Stimulated activated CD4-positive, alpha-beta T cell treated with anti-CD3 and anti-CD28 coated beads, TNF-alpha, amount 100 ng/mL, for 48 hours (primary cell): ENCODE results near the gene NAALADL1.
"Not testable (repeated sequence)": the region's sequence is repeated elsewhere in the genome, so short reads cannot be mapped to it uniquely, and the experiment has no call there.

Source experiments
- DNase-seq, 3 donors: peaks; one replicate each; pipeline ENCODE4 v3.0.0-alpha.2; 2020; ENCODE audit warnings: low read depth in 3 of 3

The NAALADL1 gene

DNA sequence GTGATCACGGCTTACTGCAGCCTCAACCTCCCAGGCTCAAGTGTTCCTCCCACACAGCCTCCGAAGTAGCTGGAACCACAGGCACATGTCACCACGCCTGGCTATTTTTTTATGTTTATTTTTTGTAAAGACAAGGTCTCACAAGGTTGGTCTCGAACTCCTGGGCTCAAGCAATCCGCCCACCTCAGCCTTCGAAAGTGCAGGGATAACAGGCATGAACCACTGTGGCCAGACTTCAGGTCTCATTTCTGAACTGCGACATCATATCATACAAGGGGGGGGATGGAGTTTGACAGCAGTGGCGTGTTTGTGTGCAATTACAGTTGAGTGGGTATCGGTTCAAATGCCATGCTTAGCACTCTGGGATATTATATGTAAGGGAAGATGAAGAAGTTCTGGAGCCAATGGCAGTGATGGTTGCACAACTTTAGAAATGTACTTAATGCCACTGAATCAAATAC is 6.9 kb downstream of the NAALADL1 start:
- DNase-seq = no peak

GRCh38 chr11:65047581-65048422 is 10.6 kb downstream of the NAALADL1 start:
- DNase-seq = no peak

DNA sequence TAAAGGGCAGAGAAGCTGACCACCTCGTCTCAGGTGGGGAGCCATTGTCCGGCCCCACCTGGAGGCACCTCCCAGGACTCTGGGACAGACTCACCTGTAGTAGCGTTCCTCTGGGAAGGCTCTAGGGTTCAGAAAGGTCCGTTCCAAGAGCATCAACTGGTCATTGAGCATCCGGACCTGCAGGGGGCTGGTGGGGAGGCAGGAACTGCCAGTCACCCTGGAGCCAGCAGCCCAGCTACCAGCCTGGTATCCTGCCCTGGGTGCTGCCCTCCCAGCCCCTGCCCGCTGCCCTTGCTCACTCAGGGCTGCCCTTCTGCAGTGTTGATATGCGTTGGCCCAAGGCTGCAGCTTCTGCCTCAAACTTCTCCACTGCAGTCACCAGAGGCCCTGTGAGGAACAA is 12.6 kb downstream of the NAALADL1 start:
- no peak for DNase-seq

DNA sequence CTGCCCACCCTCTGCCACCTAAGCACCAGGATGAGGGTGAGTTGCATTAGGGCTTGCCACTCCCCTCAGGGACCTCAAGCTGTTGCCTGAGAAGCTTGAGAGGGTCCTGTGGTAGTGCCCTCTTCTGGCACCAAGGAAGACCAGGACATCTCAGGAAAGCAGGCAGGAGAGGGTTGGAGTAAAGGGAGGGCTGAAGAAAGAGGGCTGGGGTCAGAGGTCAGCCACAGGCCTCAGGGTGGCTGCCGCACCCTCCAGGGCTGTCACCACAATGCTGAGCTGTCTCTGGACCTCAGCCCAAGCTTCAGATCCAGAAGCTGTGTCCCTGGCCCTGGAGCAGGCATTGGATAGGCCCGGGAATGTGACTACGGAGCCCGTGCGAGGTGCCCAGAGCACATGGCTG is 13.3 kb downstream of the NAALADL1 start:
- no peak for DNase-seq

DNA sequence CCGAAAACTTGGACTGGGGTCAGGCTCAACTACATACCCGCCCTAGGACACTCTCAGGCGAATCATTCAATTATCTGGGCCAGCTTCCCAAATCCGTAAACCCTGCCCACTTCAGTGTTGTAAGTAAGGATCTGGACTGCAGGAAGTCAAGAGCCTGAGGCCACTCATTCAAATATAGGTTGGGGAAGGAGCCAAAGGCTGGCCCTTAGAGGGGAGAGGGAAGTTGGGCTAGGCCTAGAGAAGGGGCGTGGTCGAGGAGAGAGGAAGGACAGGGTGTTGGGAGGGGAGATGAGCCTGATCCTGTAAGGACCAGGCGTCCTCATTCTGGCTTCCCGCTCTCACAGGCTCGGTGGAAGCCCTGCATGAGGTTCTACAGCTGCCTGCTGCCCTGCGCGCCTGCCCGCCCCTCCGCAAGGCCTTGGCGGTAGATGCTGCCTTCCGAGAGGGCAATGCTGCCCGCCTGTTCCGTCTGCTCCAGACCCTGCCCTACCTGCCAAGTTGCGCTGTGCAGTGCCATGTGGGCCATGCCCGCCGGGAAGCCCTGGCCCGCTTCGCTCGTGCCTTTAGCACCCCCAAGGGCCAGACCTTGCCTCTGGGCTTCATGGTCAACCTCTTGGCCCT is 14.4 kb downstream of the NAALADL1 start:
- no peak for DNase-seq

GRCh38 chr11:65042891-65043290 is 15.5 kb downstream of the NAALADL1 start:
- DNase-seq = no peak

- peak; percentile 78 to 86 (median 85) for DNase-seq
Observed at GRCh38 chr11:65040847-65041622, 17.3 kb downstream of the NAALADL1 start, which contains the start of gene SAC3D1. SAC3D1 (plus strand) TSS chr11:65041210; CDS start chr11:65041293, 83 bp downstream.

- no peak for DNase-seq
Observed at GRCh38 chr11:65040520-65040846, 17.9 kb downstream of the NAALADL1 start.

- no peak for DNase-seq
Observed at GRCh38 chr11:65036931-65037330, 21.4 kb downstream of the NAALADL1 start.

GRCh38 chr11:65035579-65035978 is 22.8 kb downstream of the NAALADL1 start:
- DNase-seq = no peak

DNA sequence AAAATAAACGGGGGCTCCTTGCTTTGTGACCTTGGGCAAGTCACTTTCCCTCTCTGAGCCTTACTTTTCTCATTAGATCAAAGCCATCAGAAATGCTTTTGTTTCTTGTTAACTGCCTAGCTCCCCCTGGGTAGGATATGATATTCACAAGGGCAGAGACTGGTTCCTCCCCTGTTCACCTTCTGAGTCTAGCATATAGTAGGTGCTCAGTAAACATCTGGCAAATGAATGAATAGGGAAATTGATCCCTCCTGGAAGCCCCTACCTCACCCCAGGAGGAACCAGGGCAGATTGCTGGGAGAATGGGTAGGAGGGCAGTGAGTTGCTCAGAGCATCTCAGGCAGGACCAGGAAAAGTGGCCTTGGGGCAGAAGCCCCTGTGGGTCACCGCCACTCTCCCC is 23.9 kb downstream of the NAALADL1 start:
- DNase-seq = no peak

DNA sequence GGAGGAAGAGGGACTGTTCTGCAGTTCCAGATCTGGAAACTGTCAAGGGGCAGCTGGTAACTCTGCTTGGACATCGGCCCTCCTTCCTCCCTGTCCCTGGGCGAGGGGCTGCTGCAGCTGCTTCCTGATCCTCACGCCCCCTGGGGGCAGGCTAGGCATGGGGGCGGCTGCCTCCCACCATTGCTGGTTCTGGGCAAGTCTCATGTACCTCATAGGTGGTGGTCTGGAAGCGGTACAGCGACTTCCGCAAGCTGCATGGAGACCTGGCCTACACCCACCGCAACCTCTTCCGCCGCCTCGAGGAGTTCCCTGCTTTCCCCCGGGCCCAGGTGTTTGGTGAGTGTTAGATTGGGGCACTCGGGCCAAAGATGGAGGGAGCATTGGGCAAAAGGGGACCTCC is 26.1 kb downstream of the NAALADL1 start:
- DNase-seq = no peak

- peak; percentile 85 to 91 (median 89) for DNase-seq
Observed at GRCh38 chr11:65027213-65028067, 30.9 kb downstream of the NAALADL1 start, which contains the start of gene SNX15. SNX15 (plus strand) TSS chr11:65027439; CDS start chr11:65027538, 99 bp downstream.

- DNase-seq = no peak
Observed at GRCh38 chr11:65026810-65027209, 31.5 kb downstream of the NAALADL1 start.

DNA sequence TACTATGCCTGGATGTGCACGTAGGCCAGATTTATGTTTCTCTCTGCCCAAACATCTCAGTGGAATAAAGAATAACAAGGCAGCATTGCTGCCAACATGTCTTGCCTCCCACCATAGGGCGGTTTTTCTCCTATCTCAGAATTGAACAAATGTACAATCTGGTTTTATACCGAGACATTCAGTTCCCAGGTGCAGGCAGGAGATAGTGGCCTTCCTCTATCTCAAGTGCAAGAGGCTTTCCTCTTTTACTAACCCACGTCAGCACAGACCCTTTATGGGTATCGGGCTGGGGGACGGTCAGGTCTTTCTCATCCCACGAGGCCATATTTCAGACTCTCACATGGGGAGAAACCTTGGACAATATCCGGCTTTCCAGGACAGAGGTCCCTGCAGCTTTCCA is 34.9 kb downstream of the NAALADL1 start:
- DNase-seq = not testable (repeated sequence)

DNA sequence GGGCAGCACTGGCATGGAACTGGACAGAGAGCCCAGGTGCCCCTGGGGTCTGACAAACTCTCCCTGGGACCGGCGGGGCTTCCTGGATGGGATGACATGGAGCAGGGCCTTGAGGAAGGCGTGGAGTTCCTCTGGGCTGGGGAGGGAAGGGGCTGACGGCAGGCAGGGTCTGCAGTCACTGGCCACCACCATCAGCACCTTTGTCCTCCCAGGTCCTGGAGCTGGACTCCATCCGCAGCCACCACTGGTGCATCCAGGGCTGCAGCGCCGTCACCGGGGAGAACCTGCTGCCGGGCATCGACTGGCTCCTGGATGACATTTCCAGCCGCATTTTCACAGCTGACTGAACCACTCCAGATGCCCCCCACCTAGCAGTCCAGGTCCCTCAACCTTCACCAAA is 36.8 kb downstream of the NAALADL1 start:
- DNase-seq = no peak

- DNase-seq = no peak
Observed at GRCh38 chr11:65021003-65021402, 37.4 kb downstream of the NAALADL1 start.

DNA sequence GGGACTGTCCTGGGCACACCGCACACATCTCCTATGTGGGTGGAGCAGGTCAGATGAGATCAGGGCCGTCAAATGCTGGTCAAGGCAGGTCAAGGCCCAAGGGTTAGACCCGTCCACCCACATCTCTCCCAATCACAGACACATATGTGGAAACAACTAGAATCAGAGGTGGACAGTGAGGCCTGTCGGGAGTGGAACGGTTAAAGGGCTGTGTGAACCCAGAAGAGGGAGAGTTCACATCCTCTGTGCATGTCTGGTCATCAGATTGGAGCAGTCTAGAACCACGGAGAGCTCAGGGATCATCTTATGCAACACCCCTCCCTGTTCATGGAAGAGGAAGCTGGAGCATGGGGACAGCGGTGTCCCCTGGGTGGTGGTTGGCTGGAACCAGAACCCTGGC is 38.5 kb downstream of the NAALADL1 start:
- no peak for DNase-seq

GRCh38 chr11:65017937-65018336 is 40.4 kb downstream of the NAALADL1 start:
- DNase-seq = no peak

DNA sequence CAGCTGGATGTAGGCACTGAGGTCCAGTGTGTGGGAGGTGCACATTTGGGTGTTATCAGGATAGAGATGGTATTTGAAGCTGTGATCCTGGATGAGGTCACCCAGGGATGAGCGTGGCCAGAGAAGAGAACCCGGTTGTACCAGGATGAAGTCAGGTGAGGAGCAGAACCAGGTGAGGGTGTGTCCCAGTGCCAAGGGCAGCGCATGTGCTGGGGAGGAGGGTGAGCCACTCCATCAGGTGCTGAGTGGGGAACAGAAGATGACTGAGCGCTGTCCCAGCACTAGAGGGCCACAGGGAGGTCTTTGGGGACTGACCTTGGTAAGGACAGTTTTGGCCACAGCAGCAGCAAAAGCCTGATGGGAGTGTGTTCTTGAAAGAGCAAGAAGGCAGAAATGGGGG is 41.6 kb downstream of the NAALADL1 start:
- no peak for DNase-seq

GRCh38 chr11:65014726-65015227 is 43.6 kb downstream of the NAALADL1 start:
- DNase-seq = no peak
